ENCODE data around the gene COL23A1.
"Not testable (repeated sequence)": the region's sequence is repeated elsewhere in the genome, so short reads cannot be mapped to it uniquely, and the experiment has no call there.

Gene COL23A1

GRCh38 chr5:178310130-178310865, 279.9 kb downstream of the COL23A1 start:
- FAIRE-seq (no peak), DNase-seq (ENCODE audit: low spot score) (no peak)

- DNase-seq (ENCODE audit: low spot score) = no peak
Measured at GRCh38 chr5:178309271-178310013, 280.8 kb downstream of the COL23A1 start.

GRCh38 chr5:178308541-178309092, 281.6 kb downstream of the COL23A1 start:
- FAIRE-seq (no peak), DNase-seq (ENCODE audit: low spot score) (no peak)

More at GRCh38 chr5:178309271-178310013, 280.8 kb downstream of the COL23A1 start:
- FAIRE-seq = no peak

GRCh38 chr5:178307267-178308045, 282.7 kb downstream of the COL23A1 start:
- no peak for DNase-seq (ENCODE audit: low spot score)
- no peak for FAIRE-seq

- FAIRE-seq (no peak), DNase-seq (ENCODE audit: low spot score) (no peak)
Measured at GRCh38 chr5:178306430-178307225, 283.6 kb downstream of the COL23A1 start.

GRCh38 chr5:178305801-178306200, 284.4 kb downstream of the COL23A1 start:
- FAIRE-seq (no peak), DNase-seq (ENCODE audit: low spot score) (no peak)

- no peak for DNase-seq (ENCODE audit: low spot score)
- FAIRE-seq = no peak
Measured at GRCh38 chr5:178304761-178305645, 285.2 kb downstream of the COL23A1 start.

GRCh38 chr5:178304016-178304415, 286.2 kb downstream of the COL23A1 start:
- FAIRE-seq = no peak
- DNase-seq (ENCODE audit: low spot score) = no peak

GRCh38 chr5:178302321-178302720, 287.9 kb downstream of the COL23A1 start:
- not testable (repeated sequence) for DNase-seq (ENCODE audit: low spot score); FAIRE-seq

- DNase-seq (ENCODE audit: low spot score) (no peak), FAIRE-seq (no peak)
Measured at GRCh38 chr5:178301641-178302040, 288.6 kb downstream of the COL23A1 start.

GRCh38 chr5:178298283-178298807, 291.8 kb downstream of the COL23A1 start:
- DNase-seq (ENCODE audit: low spot score) (no peak), FAIRE-seq (no peak)

GRCh38 chr5:178297751-178298150, 292.4 kb downstream of the COL23A1 start:
- no peak for DNase-seq (ENCODE audit: low spot score)
- FAIRE-seq = no peak

- no peak for DNase-seq (ENCODE audit: low spot score)
- no peak for FAIRE-seq
Measured at GRCh38 chr5:178296066-178296465, 294.1 kb downstream of the COL23A1 start.

- no peak for DNase-seq (ENCODE audit: low spot score)
- FAIRE-seq = no peak
Measured at GRCh38 chr5:178295589-178295988, 294.6 kb downstream of the COL23A1 start.

GRCh38 chr5:178293815-178294214, 296.4 kb downstream of the COL23A1 start:
- no peak for DNase-seq (ENCODE audit: low spot score)
- FAIRE-seq = no peak

- FAIRE-seq (no peak), DNase-seq (ENCODE audit: low spot score) (no peak)
Measured at GRCh38 chr5:178293400-178293799, 296.8 kb downstream of the COL23A1 start.

GRCh38 chr5:178292826-178293205, 297.4 kb downstream of the COL23A1 start:
- FAIRE-seq (no peak), DNase-seq (ENCODE audit: low spot score) (no peak)

- FAIRE-seq (no peak), DNase-seq (ENCODE audit: low spot score) (no peak)
Measured at GRCh38 chr5:178291969-178292825, 298.0 kb downstream of the COL23A1 start.

- FAIRE-seq (no peak), DNase-seq (ENCODE audit: low spot score) (no peak)
Measured at GRCh38 chr5:178291161-178291561, 299.0 kb downstream of the COL23A1 start.

Data from RCC 7860 (cell line).